H7 (cell line): Measurements from ENCODE around the gene RNF224. TPM values are rescaled to one million over a fixed set of nuclear protein-coding genes. Genes with fewer than 3 reads are reported as not detected.
"Not testable (repeated sequence)": the region's sequence is repeated elsewhere in the genome, so short reads cannot be mapped to it uniquely, and the experiment has no call there.

Source experiments
- DNase-seq: peaks from one replicate; pipeline ENCODE4 v3.0.0; 2012
- H3K27me3 ChIP-seq: 2 replicates; pipeline ENCODE4 v1.6.0; 2011; ENCODE audit warnings: mild to moderate bottlenecking, low read length; ENCODE audit not compliant: control insufficient read depth, insufficient read depth
- H3K36me3 ChIP-seq: replicated peaks from 2 replicates; pipeline ENCODE4 v1.5.1; 2011; ENCODE audit warnings: low read length; ENCODE audit not compliant: control insufficient read depth, insufficient read depth
- H3K4me3 ChIP-seq: 2 replicates; pipeline ENCODE4 v1.5.1; 2011; ENCODE audit warnings: low read depth, mild to moderate bottlenecking, control low read depth, low read length, moderate library complexity; ENCODE audit not compliant: insufficient read depth
- total RNA-seq: library from RNA; depleted of rRNA; stranded (reverse); fragments of >200 nt; shearing (Covaris generic); gene quantifications from 2 replicates; pipeline ENCODE4 v1.2.3, GENCODE V29; 2014

Gene RNF224
- total RNA-seq, 1 experiment from 2014 or later = not detected

DNA sequence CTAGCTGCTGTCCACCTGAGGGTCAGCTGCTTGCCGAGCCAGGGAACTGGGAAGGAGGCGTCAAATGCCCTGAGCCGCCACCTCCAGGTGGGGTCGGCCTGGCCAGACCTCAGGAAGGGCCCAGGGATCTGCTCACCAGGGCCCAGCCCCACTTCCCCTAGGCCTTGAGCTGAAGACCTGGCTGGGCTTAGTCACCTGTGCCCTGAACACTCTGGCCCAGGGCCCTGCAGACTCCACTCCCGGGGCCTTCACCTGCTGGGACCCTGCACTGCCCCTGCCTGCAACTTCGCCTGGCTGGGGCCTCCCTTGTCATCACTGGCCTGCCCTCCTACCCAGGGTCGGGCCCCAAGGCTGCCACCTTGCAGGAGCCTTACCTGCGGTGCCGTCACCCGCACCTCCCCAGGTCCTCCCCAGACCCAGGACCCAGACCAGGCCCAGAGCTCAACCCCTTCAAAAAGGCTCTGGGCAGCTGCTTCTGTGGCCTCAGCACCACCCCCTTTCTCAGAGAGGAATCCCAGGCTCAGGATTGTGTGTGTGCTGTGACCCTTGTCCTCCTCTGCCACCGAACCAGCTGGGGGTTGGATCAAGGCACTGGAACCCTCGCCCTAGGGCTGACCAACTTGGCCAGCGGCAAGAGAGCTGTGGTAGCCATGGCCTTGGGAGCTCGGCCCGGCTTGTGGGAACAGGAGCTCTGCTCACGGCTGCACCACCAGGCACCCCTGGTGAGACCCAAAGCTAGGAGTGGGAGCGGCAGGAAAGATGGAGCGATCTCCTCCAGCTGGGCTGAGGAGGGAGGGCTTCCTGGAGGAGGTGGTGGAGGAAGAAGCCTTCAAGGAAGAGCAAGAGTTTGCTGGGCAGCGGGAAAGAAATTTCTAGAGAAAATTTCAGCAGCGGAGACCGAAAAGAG is 26.7 kb downstream of the RNF224 start:
- Histone ChIP-seq H3K27me3 (peaks cover 2% of the 10 kb centered on the region), H3K4me3 (peak overlapping the region; percentile 97), H3K36me3 (peaks cover 13% of the 10 kb centered on the region)
- DNase-seq = peak; percentile 69

- peaks cover 2% of the 10 kb centered on the region for H3K27me3 ChIP-seq
- DNase-seq = peak; percentile 100
- H3K36me3 ChIP-seq = peaks cover 17% of the 10 kb centered on the region
- peak within 1 kb of the TSS; percentile 97 for H3K4me3 ChIP-seq
These were observed 27.5 kb downstream of the RNF224 start, which contains the start of gene NELFB for GRCh38 chr9:137254624-137255447. Gene NELFB (plus strand): TSS chr9:137255327.

- H3K36me3 ChIP-seq = peaks cover 17% of the 10 kb centered on the region
- H3K27me3 ChIP-seq = peaks cover 2% of the 10 kb centered on the region
- DNase-seq = no peak
- peak overlapping the region; percentile 92 for H3K4me3 ChIP-seq
These were observed 28.3 kb downstream of the RNF224 start for GRCh38 chr9:137255448-137256114.

DNA sequence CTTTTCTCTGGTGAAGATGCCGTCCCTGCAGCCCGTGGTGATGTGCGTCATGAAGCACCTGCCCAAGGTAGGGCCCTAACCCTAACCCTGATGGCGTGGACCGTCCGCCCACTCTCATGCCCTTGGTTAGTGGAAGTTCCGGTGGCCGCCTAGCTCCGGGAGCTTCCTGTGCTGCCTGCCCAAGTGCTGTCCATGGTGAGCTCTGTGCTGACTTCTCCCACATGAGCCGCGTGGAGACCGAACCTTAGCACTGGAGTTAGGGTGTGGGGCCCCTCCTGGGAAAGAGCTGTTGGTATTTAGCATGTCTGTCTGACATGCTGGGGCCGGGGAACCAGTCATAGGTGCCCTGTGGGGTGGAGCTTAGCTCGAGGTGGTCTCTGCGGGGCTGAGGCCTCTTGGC is 29.1 kb downstream of the RNF224 start:
- H3K27me3 ChIP-seq = peaks cover 2% of the 10 kb centered on the region
- peaks cover 17% of the 10 kb centered on the region for H3K36me3 ChIP-seq
- no peak for DNase-seq
- H3K4me3 ChIP-seq = peak overlapping the region; percentile 92

DNA sequence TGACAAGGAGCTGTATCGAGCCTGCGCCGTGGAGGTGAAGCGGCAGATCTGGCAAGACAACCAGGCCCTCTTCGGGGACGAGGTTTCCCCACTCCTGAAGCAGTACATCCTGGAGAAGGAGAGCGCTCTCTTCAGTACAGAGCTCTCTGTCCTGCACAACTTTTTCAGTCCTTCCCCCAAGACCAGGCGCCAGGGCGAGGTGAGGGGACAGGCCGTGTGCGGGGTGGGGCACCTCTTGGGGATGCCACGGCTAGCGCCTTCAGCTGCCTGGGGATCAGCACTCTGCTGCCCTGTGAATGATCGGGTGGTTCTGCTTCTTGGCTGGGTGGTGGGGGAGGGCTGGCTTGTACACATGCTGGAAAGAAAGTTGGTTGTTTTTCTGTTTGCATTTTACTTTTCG is 29.6 kb downstream of the RNF224 start:
- H3K36me3 ChIP-seq = peaks cover 17% of the 10 kb centered on the region
- DNase-seq = no peak
- H3K4me3 ChIP-seq = no peak overlapping the region
- H3K27me3 ChIP-seq = peaks cover 2% of the 10 kb centered on the region

- DNase-seq = not testable (repeated sequence)
These were observed 35.0 kb downstream of the RNF224 start for GRCh38 chr9:137262173-137262908.

GRCh38 chr9:137262909-137263285 is 35.6 kb downstream of the RNF224 start:
- Histone ChIP-seq H3K36me3 (peaks cover 11% of the 10 kb centered on the region), H3K27me3 (no peaks in the 10 kb centered on the region), H3K4me3 (no peak overlapping the region)
- no peak for DNase-seq

More at GRCh38 chr9:137262173-137262908, 35.0 kb downstream of the RNF224 start:
- peaks cover 11% of the 10 kb centered on the region for H3K36me3 ChIP-seq
- not testable (repeated sequence) for H3K4me3 ChIP-seq, H3K27me3 ChIP-seq

DNA sequence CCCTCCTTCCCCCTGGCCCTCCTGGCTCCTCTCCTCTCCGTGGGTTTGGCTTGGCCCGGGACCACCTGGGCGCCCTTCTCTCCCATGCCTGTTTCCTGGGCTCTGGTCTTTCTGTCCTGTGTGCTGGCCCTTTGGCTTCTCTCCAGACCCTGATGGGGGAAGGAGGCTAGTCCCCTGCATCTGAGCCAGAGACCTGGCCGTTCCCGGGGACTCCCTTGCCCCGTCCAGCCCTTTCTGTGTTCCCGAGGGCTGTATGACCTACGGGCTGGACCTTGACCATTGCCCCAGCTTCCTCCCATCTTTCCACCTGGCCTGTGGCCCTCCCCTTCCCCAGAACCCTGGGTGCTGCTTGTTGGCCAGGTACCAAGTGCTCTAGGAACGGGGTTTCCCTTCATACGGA is 36.2 kb downstream of the RNF224 start:
- DNase-seq = no peak
- H3K27me3 ChIP-seq = no peaks in the 10 kb centered on the region
- H3K4me3 ChIP-seq = no peak overlapping the region
- peaks cover 12% of the 10 kb centered on the region for H3K36me3 ChIP-seq

DNA sequence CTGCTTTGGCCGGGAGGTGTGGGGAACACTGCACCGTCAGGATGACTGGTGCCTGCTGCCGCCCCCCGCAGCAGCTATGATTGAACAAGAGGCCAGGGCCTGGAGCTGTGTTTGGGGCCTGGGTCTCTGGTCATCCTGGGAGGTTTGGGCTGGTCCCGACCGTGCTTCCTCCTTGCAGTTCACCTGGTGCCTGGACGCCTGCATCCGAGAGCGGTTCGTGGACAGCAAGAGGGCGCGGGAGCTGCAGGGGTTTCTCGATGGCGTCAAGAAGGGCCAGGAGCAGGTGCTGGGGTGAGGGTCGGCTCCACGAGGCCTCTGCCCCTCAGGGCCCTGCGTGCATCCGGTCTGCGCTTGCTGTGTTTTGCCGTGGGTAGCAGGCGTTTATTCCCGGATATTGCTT is 36.8 kb downstream of the RNF224 start:
- no peak for DNase-seq

DNA sequence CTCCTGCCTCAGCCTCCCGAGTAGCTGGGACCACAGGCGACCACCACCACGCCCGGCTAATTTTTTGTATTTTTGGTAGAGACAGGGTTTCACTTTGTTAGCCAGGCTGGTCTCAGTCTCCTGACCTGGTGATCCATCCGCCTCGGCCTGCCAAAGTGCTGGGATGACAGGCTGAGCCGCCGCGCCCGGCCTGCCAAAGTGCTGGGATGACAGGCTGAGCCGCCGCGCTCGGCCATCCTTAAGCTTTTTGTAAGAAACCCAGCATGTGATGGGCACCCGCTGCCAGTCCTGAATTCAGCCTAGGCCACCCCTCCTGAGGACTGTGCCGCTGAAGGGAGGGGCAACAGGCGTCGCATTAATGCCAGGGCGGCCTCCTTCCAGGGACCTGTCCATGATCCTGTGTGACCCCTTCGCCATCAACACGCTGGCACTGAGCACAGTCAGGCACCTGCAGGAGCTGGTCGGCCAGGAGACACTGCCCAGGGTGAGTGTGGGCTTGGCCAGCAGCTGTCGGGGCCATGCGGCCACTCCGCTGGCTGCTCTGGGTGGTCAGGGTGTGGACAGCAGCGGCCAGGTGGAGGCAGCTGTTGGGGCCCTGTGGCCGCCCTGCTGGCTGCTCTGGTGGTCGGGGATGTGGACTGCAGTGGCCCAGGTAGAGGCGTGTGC is 38.3 kb downstream of the RNF224 start:
- H3K4me3 ChIP-seq = no peak overlapping the region
- peaks cover 20% of the 10 kb centered on the region for H3K36me3 ChIP-seq
- no peak for DNase-seq
- no peaks in the 10 kb centered on the region for H3K27me3 ChIP-seq

More for the DNA sequence above, 36.8 kb downstream of the RNF224 start:
- Histone ChIP-seq H3K4me3 (no peak overlapping the region), H3K36me3 (peaks cover 16% of the 10 kb centered on the region), H3K27me3 (no peaks in the 10 kb centered on the region)

- Histone ChIP-seq H3K4me3 (no peak overlapping the region), H3K36me3 (peaks cover 20% of the 10 kb centered on the region), H3K27me3 (no peaks in the 10 kb centered on the region)
- peak; percentile 51 for DNase-seq
These were observed 38.8 kb downstream of the RNF224 start for GRCh38 chr9:137266162-137266527.

- H3K27me3 ChIP-seq = no peaks in the 10 kb centered on the region
- peaks cover 22% of the 10 kb centered on the region for H3K36me3 ChIP-seq
- H3K4me3 ChIP-seq = no peak overlapping the region
- DNase-seq = peak; percentile 48
These were observed 39.5 kb downstream of the RNF224 start for GRCh38 chr9:137266585-137267453.

DNA sequence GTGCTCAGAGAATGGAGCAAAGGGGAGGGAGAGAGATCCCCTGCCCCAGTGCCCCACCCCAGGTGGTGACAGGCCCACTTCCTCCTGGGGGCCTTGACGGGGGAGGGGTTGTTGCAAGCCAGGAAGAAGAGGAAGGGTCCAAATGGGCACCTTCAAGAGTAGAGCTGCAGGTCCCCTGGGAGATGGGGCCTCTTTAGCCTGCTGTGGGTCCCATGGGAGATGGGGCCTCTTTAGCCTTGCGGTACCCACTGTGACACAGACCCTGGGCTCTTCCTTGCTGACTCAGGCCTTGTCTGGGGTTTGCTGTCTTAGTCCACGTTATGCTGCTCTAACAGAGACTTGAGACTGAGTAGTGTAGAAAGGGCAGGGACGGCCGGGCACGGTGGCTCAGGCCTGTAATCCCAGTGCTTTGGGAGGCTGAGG is 40.6 kb downstream of the RNF224 start:
- H3K27me3 ChIP-seq = no peaks in the 10 kb centered on the region
- no peak overlapping the region for H3K4me3 ChIP-seq
- H3K36me3 ChIP-seq = peaks cover 24% of the 10 kb centered on the region
- DNase-seq = peak; percentile 31
